ENCODE results near the gene POLE4.

POLE4 gene

GRCh38 chr2:74915743-74916142 is 42.7 kb upstream of the POLE4 start:
- Histone ChIP-seq H3K4me3 (IDR thresholded peaks at IDR 0.05; ENCODE audit: insufficient read depth, low read depth, low read length) (no peak overlapping the region), H3K4me2 (no peak overlapping the region), H3K36me3 (ENCODE audit: insufficient read depth) (no peaks in the 10 kb centered on the region), H3K4me1 (ENCODE audit: low read depth, poor library complexity, severe bottlenecking) (peaks cover 4% of the 10 kb centered on the region), H4K20me1 (ENCODE audit: insufficient read depth) (no peaks in the 10 kb centered on the region), H2AFZ (ENCODE audit: low read depth) (no peak overlapping the region), H3K79me2 (ENCODE audit: insufficient read depth, low read depth) (no peaks in the 10 kb centered on the region), H3K9ac (no peak overlapping the region), H3K27ac (no peak overlapping the region), H3K27me3 (ENCODE audit: insufficient read depth, low read depth) (no peaks in the 10 kb centered on the region)
- TF ChIP-seq, protein P1, sequence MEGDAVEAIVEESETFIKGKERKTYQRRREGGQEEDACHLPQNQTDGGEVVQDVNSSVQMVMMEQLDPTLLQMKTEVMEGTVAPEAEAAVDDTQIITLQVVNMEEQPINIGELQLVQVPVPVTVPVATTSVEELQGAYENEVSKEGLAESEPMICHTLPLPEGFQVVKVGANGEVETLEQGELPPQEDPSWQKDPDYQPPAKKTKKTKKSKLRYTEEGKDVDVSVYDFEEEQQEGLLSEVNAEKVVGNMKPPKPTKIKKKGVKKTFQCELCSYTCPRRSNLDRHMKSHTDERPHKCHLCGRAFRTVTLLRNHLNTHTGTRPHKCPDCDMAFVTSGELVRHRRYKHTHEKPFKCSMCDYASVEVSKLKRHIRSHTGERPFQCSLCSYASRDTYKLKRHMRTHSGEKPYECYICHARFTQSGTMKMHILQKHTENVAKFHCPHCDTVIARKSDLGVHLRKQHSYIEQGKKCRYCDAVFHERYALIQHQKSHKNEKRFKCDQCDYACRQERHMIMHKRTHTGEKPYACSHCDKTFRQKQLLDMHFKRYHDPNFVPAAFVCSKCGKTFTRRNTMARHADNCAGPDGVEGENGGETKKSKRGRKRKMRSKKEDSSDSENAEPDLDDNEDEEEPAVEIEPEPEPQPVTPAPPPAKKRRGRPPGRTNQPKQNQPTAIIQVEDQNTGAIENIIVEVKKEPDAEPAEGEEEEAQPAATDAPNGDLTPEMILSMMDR (conservative IDR thresholded peaks at IDR 0.05; ENCODE audit: low read depth, low read length) = no peak

GRCh38 chr2:74916394-74916793 is 42.0 kb upstream of the POLE4 start:
- peaks cover 4% of the 10 kb centered on the region for H3K4me1 ChIP-seq (ENCODE audit: low read depth, poor library complexity, severe bottlenecking)

DNA sequence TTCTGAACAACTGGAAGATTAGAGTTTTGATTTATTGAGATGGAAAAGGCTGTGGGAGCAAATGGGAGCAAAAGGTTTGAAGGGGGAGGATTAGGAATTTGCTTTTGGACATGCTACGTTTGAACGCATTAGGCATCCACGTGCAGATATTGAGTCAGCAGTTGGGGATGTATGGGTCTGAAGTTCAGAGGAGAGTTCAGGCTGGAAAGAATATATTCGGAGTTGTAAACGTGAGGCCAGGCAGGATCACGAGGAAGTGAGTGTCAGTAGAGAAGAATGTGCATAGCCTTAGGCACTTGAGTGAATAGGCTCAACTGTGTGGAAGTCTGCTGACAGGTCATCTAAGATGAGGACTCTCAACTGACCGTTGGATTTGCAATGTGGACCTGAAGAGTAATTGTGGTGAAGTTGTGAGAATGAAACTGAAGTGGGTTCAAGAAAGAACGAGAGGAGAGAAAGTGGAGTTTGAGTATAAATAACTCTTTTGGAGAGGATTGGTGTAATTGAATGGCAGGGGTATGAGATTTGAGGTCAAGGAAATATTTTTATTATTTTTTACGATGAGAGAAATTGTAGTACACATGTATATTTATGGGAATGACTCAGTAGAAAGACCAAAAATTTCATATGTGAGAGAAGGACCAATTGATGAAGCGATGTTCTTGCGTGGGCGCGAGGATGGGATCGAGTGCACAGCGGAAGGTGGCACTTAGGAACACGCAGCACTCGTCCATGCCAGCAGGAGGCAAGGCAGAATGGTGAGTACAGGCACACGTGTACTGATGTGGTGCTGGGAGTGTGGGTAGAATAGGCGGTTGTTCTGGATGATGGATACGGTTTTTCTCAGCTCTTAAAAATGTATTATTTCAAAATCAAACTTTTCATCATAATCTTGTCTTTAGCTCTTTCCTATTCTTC is 40.5 kb upstream of the POLE4 start:
- H3K4me1 ChIP-seq (ENCODE audit: low read depth, poor library complexity, severe bottlenecking) = peaks cover 4% of the 10 kb centered on the region
- no peaks in the 10 kb centered on the region for H3K36me3 ChIP-seq (ENCODE audit: insufficient read depth)
- TF ChIP-seq, protein P1 (conservative IDR thresholded peaks at IDR 0.05; ENCODE audit: low read depth, low read length) = no peak
- no peaks in the 10 kb centered on the region for H4K20me1 ChIP-seq (ENCODE audit: insufficient read depth)
- H3K4me3 ChIP-seq (IDR thresholded peaks at IDR 0.05; ENCODE audit: insufficient read depth, low read depth, low read length) = no peak overlapping the region
- H3K27ac ChIP-seq = no peak overlapping the region
- no peak overlapping the region for H2AFZ ChIP-seq (ENCODE audit: low read depth)
- H3K27me3 ChIP-seq (ENCODE audit: insufficient read depth, low read depth) = no peaks in the 10 kb centered on the region
- H3K79me2 ChIP-seq (ENCODE audit: insufficient read depth, low read depth) = no peaks in the 10 kb centered on the region
- H3K9ac ChIP-seq = no peak overlapping the region
- no peak overlapping the region for H3K4me2 ChIP-seq

More at GRCh38 chr2:74916394-74916793, 42.0 kb upstream of the POLE4 start:
- no peak overlapping the region for H3K4me2 ChIP-seq
- no peak overlapping the region for H2AFZ ChIP-seq (ENCODE audit: low read depth)
- no peak overlapping the region for H3K27ac ChIP-seq
- no peaks in the 10 kb centered on the region for H3K79me2 ChIP-seq (ENCODE audit: insufficient read depth, low read depth)
- no peaks in the 10 kb centered on the region for H3K36me3 ChIP-seq (ENCODE audit: insufficient read depth)
- H3K9ac ChIP-seq = no peak overlapping the region
- no peaks in the 10 kb centered on the region for H3K27me3 ChIP-seq (ENCODE audit: insufficient read depth, low read depth)
- H4K20me1 ChIP-seq (ENCODE audit: insufficient read depth) = no peaks in the 10 kb centered on the region
- TF ChIP-seq, protein P1 (conservative IDR thresholded peaks at IDR 0.05; ENCODE audit: low read depth, low read length) = no peak
- no peak overlapping the region for H3K4me3 ChIP-seq (IDR thresholded peaks at IDR 0.05; ENCODE audit: insufficient read depth, low read depth, low read length)

DNA sequence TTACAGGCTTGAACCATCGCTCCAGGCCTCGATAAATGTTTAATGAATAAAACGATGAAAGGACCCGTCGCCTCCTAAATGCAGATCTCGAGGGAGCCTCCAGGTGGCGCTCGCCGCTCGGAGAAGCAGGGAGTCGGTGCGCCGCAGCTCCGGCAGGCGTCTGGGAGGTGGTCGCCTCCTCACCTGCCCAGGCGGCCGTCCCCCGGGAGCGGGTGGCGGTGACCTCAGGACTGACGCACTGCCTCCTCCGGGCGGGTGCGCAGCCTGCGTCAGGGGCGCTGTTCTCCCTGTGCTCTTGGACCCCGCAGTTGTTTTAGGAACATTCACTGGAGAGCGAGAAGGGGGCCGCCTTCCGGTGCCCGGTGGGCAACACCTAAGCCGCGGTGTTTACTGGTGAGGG is 38.6 kb upstream of the POLE4 start:
- H3K36me3 ChIP-seq (ENCODE audit: insufficient read depth) = no peaks in the 10 kb centered on the region
- H3K79me2 ChIP-seq (ENCODE audit: insufficient read depth, low read depth) = no peaks in the 10 kb centered on the region
- no peak overlapping the region for H3K9ac ChIP-seq
- no peaks in the 10 kb centered on the region for H3K27me3 ChIP-seq (ENCODE audit: insufficient read depth, low read depth)
- H2AFZ ChIP-seq (ENCODE audit: low read depth) = peak overlapping the region; percentile 53; the same call in 1 of the 2 replicates
- H3K4me3 ChIP-seq (IDR thresholded peaks at IDR 0.05; ENCODE audit: insufficient read depth, low read depth, low read length) = no peak overlapping the region
- H3K4me1 ChIP-seq (ENCODE audit: low read depth, poor library complexity, severe bottlenecking) = peaks cover 4% of the 10 kb centered on the region
- no peaks in the 10 kb centered on the region for H4K20me1 ChIP-seq (ENCODE audit: insufficient read depth)
- no peak overlapping the region for H3K27ac ChIP-seq
- H3K4me2 ChIP-seq = peak overlapping the region; percentile 26; the same call in 1 of the 2 replicates
- TF ChIP-seq, protein P1 (conservative IDR thresholded peaks at IDR 0.05; ENCODE audit: low read depth, low read length) = peak; percentile 82
